Fibroblast of lung (primary cell): ENCODE measurements around the gene CFAP97D2. TPM values are rescaled to one million over a fixed set of nuclear protein-coding genes. Genes with fewer than 3 reads are reported as not detected.

Experiments used
- DNase-seq, 2 donors: peaks; one replicate each; pipeline versions ENCODE4 v3.0.0 to v3.0.0-alpha.2; 2010; ENCODE audit warnings: low read depth in 2 of 2
- H2AFZ ChIP-seq: 2 replicates; pipeline ENCODE4 v1.5.1; 2012; ENCODE audit warnings: low read length, control low read depth, inconsistent platforms
- H3K27ac ChIP-seq: 2 replicates; pipeline ENCODE4 v1.5.1; 2011; ENCODE audit warnings: low read length, control low read depth; ENCODE audit not compliant: insufficient read depth
- H3K27me3 ChIP-seq: 2 replicates; pipeline ENCODE4 v1.5.1; 2011; ENCODE audit warnings: mild to moderate bottlenecking, low read length; ENCODE audit not compliant: control insufficient read depth, insufficient read depth
- H3K36me3 ChIP-seq: 2 replicates; pipeline ENCODE4 v1.5.1; 2011; ENCODE audit warnings: low read length; ENCODE audit not compliant: control insufficient read depth, insufficient read depth
- H3K4me1 ChIP-seq: 2 replicates; pipeline ENCODE4 v1.5.1; 2011; ENCODE audit warnings: low read length; ENCODE audit not compliant: control insufficient read depth, insufficient read depth; ENCODE audit errors: extremely low read depth
- H3K4me2 ChIP-seq: 2 replicates; pipeline ENCODE4 v1.5.1; 2011; ENCODE audit warnings: low read length, control low read depth; ENCODE audit not compliant: insufficient read depth; ENCODE audit errors: extremely low read depth
- H3K4me3 ChIP-seq, 4 experiments: fragments of 200-600 bp in 1 of 4; sonication (generic) in 1 of 4; replicated peaks in 1 of 4; 2 replicates each; pipeline ENCODE4 v1.5.1; 2011 to 2016; ENCODE audit warnings: low read length in 4 of 4, low read depth in 3 of 4, mild to moderate bottlenecking in 3 of 4, control low read depth in 2 of 4, inconsistent platforms in 1 of 4, mixed read lengths in 1 of 4; ENCODE audit not compliant: insufficient read depth in 1 of 4; ENCODE audit errors: control extremely low read depth in 1 of 4
- H3K79me2 ChIP-seq: 2 replicates; pipeline ENCODE4 v1.5.1; 2012; ENCODE audit warnings: mild to moderate bottlenecking, low read length, inconsistent platforms; ENCODE audit not compliant: control insufficient read depth, insufficient read depth
- H3K9ac ChIP-seq: 2 replicates; pipeline ENCODE4 v1.5.1; 2011; ENCODE audit warnings: mild to moderate bottlenecking, low read length, control low read depth; ENCODE audit not compliant: insufficient read depth
- H3K9me3 ChIP-seq: 2 replicates; pipeline ENCODE4 v1.5.1; 2012; ENCODE audit warnings: low read depth, low read length; ENCODE audit not compliant: control insufficient read depth, insufficient read depth
- H4K20me1 ChIP-seq: 2 replicates; pipeline ENCODE4 v1.5.1; 2011; ENCODE audit warnings: low read length; ENCODE audit not compliant: control insufficient read depth, insufficient read depth; ENCODE audit errors: extremely low read depth
- CTCF ChIP-seq, 2 donors: IDR thresholded peaks in 1 of 2; conservative IDR thresholded peaks in 1 of 2; 1 replicate in 1 of 2; 2 replicates in 1 of 2; pipeline ENCODE4 v1.5.1; 2011 to 2012; ENCODE audit warnings: low read length in 2 of 2, control low read depth in 1 of 2, inconsistent platforms in 1 of 2, low read depth in 1 of 2, mild to moderate bottlenecking in 1 of 2
- EZH2 ChIP-seq: IDR thresholded peaks from 2 replicates; pipeline ENCODE4 v1.5.1; 2012; ENCODE audit warnings: low read length, control low read depth, mild to moderate bottlenecking; ENCODE audit errors: missing control alignments
- polyA plus RNA-seq, 2 donors: library from polyadenylated mRNA; depleted of rRNA in 1 of 2; stranded (reverse) in 1 of 2; unstranded in 1 of 2; fragments of >200 nt; gene quantifications; 2 replicates each; pipeline ENCODE4 v1.2.1, GENCODE V29; 2011 to 2012; ENCODE audit warnings: missing spikeins in 1 of 2
- total RNA-seq: library from RNA; depleted of rRNA; stranded (reverse); fragments of >200 nt; gene quantifications from 2 replicates; pipeline ENCODE4 v1.2.1, GENCODE V29; 2014

CFAP97D2 gene
- total and polyA plus RNA-seq, 2 donors (not counting 1 experiment from before 2014, with no cell fraction given), result not detected

- H2AFZ ChIP-seq, result no peak overlapping the region
- H3K9me3 ChIP-seq, result no peaks in the 10 kb centered on the region
- H3K4me1 ChIP-seq, result no peaks in the 10 kb centered on the region
- H3K79me2 ChIP-seq, result no peaks in the 10 kb centered on the region
- no peaks in the 10 kb centered on the region for H4K20me1 ChIP-seq
- H3K4me3 ChIP-seq, result no peak overlapping the region
- H3K9ac ChIP-seq, result no peak overlapping the region
- H3K36me3 ChIP-seq, result no peaks in the 10 kb centered on the region
- no peak for TF ChIP-seq EZH2
- no peak for TF ChIP-seq CTCF (conservative IDR thresholded peaks at IDR 0.05 in 1 of 2, IDR thresholded peaks at IDR 0.05 in 1 of 2; ENCODE audit: low read depth in 1 of 2, low read length in 2 of 2)
- DNase-seq, result no peak
- no peak overlapping the region for H3K4me2 ChIP-seq
- H3K27ac ChIP-seq, result no peak overlapping the region
- peaks cover 9% of the 10 kb centered on the region for H3K27me3 ChIP-seq
Observed at GRCh38 chr13:114185182-114185971, 6.3 kb downstream of the CFAP97D2 start.

- no peaks in the 10 kb centered on the region for H3K79me2 ChIP-seq
- H3K27ac ChIP-seq, result no peak overlapping the region
- H3K27me3 ChIP-seq, result peaks cover 11% of the 10 kb centered on the region
- no peak overlapping the region for H3K4me2 ChIP-seq
- H4K20me1 ChIP-seq, result no peaks in the 10 kb centered on the region
- no peak overlapping the region for H3K4me3 ChIP-seq
- H2AFZ ChIP-seq, result no peak overlapping the region
- no peak overlapping the region for H3K9ac ChIP-seq
- H3K9me3 ChIP-seq, result no peaks in the 10 kb centered on the region
- TF ChIP-seq EZH2 (no peak), CTCF (conservative IDR thresholded peaks at IDR 0.05 in 1 of 2, IDR thresholded peaks at IDR 0.05 in 1 of 2; ENCODE audit: low read depth in 1 of 2, low read length in 2 of 2) (no peak)
- no peaks in the 10 kb centered on the region for H3K36me3 ChIP-seq
- no peaks in the 10 kb centered on the region for H3K4me1 ChIP-seq
- no peak for DNase-seq
Observed at GRCh38 chr13:114194853-114195252, 15.8 kb downstream of the CFAP97D2 start.

DNA sequence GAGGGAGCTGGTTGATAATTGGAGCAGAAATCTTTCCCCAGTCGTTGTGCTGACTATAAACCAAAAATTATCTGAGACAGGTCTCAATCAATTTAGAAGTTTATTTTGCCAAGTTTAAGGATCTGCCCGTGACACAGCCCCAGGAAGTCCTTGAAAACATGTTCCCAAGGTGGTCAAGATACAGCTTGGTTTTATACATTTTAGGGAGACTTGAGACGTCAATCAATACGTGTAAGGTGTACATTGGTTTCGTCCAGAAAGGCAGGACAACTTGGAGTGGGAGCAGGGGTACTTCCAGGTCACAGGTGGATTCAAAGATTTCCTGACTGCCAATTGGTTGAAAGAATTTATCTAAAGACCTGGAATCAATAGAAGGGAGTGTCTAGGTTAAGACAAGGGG, 17.6 kb downstream of the CFAP97D2 start:
- Histone ChIP-seq H3K79me2 (no peaks in the 10 kb centered on the region), H3K9me3 (no peaks in the 10 kb centered on the region), H2AFZ (no peak overlapping the region), H3K9ac (no peak overlapping the region), H3K4me1 (no peaks in the 10 kb centered on the region), H3K36me3 (no peaks in the 10 kb centered on the region), H3K27me3 (peaks cover 16% of the 10 kb centered on the region), H3K4me2 (no peak overlapping the region), H3K27ac (no peak overlapping the region), H4K20me1 (no peaks in the 10 kb centered on the region), H3K4me3 (no peak overlapping the region)
- no peak for DNase-seq
- TF ChIP-seq EZH2 (no peak), CTCF (conservative IDR thresholded peaks at IDR 0.05 in 1 of 2, IDR thresholded peaks at IDR 0.05 in 1 of 2; ENCODE audit: low read depth in 1 of 2, low read length in 2 of 2) (no peak)
